HG03025 (cell line): Measurements from ENCODE around the gene KAT7.

Experiments
- ATAC-seq: cut with Tn5 transposase; IDR thresholded peaks from one replicate; pipeline ENCODE4 v1.9.1; 2021; ENCODE audit warnings: mild to moderate bottlenecking, moderate library complexity; ENCODE audit not compliant: unreplicated experiment, low FRiP score

KAT7 gene

DNA sequence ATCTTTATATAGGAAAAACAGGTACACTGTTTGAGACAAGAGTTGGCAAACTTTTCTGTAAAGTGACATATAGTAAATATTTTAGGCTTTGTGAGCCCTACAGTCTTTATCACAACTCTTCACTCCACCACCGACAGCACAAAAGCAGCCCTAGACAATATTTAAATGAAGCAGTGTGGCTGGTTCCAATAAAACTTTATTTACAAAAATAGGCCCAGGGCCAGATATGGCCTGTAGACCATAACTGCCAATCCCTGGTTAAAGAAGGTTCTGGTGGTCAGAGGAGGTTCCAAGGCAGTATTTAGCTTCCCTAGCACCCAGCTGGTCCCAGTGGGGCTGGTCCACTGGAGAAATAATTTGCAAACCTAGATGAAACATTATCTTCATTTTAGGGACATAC lies 28.2 kb upstream of the KAT7 start:
- no peak for ATAC-seq

DNA sequence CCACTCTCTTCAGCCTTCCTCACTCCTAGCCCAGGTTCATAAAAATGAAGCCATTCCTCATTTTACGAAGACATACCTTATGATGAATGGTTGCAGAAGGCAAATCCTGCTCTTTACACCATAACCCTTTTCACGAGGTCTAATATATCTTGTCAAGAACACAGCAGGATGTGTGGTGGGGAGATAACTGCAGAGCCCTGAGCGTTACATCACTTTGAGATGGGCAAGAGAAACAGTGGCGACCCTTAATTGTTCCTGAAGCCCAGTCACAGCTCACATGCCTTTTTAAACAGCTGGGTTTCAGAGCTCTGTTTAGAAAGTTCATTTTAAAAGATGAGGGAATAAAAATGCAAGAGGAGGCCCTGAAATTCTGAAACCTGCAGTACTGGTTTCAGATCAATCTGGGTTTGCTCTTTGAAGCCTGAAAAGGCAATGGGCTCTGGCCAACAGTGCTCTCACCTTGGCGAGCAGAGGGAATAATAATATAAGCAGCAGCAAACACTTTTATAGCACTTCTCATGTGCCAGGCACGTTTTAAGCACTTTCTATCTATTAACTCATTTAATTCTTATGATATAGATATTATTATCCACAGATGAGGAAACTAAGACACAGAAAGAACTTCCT lies 27.4 kb upstream of the KAT7 start:
- ATAC-seq = no peak

GRCh38 chr17:49762151-49762941 lies 26.1 kb upstream of the KAT7 start:
- ATAC-seq = no peak

GRCh38 chr17:49763735-49764558 lies 24.5 kb upstream of the KAT7 start, which contains the start of gene FAM117A:
TSS of gene FAM117A (minus strand) at chr17:49764131. CDS start at chr17:49764087, 44 bp downstream.
- peak; percentile 89 for ATAC-seq

DNA sequence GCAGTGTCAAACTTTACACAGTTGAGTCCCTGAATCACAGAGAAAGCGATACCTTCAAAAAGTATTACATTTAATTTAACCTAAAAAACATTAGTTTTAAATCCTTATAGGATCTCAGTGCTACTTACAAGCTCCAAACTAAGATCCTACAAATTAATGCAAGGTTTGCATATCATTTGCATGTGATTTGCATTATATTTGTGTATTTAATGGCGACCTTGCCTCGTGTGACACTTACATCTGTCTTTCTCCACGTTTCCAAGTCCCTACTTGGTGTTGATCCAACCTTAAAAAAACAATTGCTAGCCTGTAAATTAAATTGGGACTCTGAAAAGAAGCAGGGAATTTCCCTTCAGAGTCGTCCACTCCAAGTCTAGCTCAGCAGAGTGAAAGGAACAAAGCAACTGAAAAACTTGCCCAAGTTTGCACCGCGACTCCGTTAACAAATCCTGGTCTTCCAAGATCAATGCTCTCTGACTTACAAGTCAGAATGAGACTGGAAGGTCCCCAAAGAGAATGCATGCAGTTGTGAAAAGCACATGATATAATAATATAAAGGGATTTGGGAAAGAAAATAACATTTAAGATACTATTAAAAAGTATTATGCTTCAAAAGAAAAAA lies 23.8 kb upstream of the KAT7 start:
- no peak for ATAC-seq

GRCh38 chr17:49766918-49767530 lies 21.5 kb upstream of the KAT7 start:
- ATAC-seq = no peak

DNA sequence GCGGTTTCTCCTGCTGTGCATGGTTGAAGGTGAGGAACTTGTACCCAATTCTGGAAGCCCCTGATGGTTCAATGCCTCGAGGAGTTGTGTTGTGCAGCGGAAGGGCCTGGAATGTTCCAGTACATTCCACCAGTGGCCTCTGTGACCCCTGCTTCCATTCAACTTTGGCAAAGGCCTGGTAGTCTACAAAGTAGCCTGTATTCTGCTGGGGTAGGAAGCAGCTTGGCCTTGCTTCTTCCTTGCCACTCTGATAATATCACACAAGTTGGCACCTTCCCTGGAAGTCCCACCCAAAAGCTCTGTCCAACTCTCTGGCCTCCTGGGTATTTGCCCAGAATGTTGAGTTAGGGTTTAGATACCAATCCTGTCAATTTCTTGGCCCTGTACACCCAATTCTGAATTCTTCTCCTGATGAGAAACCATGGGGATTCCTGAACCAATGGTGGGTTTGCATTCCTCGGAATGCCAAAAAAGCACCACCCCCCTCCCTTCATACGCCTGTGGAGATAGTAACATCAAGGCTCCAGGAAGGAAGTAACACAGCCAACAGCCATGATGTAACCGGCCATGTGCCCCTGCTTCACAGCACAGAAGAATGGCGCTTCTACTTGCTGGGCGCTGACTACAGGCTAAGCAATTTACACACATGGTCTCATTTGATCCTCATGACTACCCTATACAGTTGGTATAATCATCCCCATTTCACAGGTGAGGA lies 12.8 kb upstream of the KAT7 start:
- no peak for ATAC-seq

GRCh38 chr17:49776551-49777300 lies 11.8 kb upstream of the KAT7 start:
- no peak for ATAC-seq

DNA sequence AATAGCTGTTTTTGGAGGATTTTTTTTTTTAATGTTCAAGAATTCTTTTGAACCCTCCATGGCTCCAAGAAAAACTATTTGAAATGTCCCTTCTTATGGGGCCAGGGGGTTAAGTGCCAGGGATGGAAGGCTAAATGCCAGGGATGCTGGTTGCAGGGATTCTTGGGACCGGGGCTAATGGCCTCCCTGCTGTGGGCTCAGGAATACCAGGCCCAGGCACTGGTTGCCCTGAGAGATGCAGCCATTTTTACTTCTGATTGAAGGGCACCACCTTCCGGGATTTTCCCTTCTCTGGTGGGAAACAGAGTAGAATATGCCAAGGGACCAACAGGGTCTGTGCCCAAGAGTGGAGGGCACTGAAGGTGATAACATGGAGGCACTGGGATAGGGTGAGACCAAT lies 10.9 kb upstream of the KAT7 start:
- no peak for ATAC-seq

- no peak for ATAC-seq
Observed at GRCh38 chr17:49779156-49779738, 9.2 kb upstream of the KAT7 start.

DNA sequence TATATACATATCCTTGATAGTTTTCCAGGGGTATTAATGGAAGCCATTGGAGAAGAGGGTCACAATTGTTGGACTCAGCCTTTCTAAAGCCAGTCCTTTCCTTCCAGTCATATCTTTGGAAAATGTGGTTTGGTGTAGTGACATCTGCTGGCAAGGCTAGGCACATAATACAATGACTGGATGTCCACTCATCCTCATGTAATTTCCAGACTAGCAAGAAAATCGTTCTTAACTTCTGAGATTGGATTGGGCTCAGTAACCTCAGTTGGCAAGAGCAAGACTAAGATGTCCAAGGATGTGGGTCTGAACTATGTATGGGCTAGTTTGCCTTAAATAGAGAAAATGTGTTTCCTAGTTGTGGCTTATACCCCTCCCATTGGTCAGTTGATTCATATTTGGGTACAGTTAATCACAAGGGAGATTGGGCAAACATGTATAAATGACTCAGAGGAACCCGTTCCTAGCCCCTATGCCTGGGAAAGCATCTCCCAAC lies 8.7 kb upstream of the KAT7 start:
- no peak for ATAC-seq

- no peak for ATAC-seq
Observed at GRCh38 chr17:49783071-49783715, 5.3 kb upstream of the KAT7 start.

- ATAC-seq = no peak
Observed at GRCh38 chr17:49783791-49784190, 4.7 kb upstream of the KAT7 start.

DNA sequence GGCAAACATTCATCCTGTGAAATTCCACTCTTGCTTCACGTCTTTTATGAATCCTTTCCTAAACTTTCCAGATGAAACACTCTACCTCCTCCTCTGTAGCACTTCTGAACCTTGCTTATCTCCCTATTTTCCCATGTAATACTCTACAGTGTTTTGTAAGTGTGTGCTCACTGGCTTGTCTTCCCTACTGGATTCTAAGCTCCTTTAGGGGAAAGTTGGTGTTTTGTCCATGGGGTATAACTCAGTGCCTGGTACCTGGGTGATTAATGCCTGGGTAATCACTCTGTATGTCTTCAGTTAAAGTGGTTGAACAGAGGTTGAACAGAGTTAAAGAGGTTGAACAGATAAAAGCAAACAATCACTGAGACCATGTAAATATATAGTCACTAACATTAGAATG lies 3.8 kb upstream of the KAT7 start:
- no peak for ATAC-seq

GRCh38 chr17:49787884-49788477 lies 500 bp upstream of the KAT7 start:
- ATAC-seq = no peak

GRCh38 chr17:49789243-49789578 lies 730 bp downstream of the KAT7 start:
- no peak for ATAC-seq

- ATAC-seq = no peak
Observed at GRCh38 chr17:49793309-49793708, 4.8 kb downstream of the KAT7 start.

DNA sequence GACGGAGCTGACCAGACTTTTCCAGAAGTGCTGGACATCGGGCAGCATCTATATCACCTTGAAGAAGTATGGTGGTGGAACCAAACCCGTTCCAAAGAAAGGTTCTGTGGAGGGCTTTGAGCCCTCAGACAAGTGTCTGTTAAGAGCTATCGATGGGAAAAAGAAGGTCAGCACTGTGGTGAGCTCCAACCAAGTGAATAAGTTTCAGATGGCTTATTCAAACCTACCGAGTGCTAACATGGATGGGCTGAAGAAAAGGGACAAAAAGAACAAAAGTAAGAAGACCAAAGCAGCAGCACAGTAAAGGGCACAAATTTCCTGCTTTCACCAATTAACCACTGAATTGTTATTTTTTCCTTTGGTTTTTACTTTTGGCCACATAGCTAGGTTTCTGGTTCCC lies 6.9 kb downstream of the KAT7 start:
- no peak for ATAC-seq
